AG20443 (cell line): ENCODE data around the gene NKX2-3.

Experiments used
- DNase-seq: peaks from one replicate; pipeline ENCODE4 v3.0.0; 2012; ENCODE audit warnings: low spot score, mixed read lengths

Gene NKX2-3

DNA sequence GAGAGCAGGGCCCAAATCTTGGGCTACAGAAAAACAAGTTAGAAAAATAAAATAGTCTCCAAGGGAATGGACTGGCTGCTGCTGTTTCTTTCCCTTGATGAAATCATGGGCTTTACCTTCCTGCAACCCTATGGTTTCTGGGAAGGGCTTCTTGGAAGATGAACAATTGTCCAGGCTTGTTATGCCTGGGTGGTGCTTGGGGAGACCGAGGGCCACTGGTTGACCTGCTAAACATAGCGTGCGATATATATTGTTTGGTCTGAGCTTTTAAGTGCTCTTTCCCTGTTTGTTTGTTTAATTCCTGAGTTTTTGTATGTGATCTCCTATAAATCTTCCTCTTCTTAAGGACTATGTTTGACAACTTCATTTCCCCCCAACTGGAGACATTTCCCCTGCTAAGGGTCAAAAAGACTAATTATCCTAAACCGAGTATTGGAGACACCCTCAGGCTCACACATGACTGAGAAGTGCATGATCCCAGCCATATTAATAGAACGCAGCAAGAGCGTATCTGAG is 49.6 kb downstream of the NKX2-3 start:
- DNase-seq = no peak

GRCh38 chr10:99583687-99584086 is 50.9 kb downstream of the NKX2-3 start:
- no peak for DNase-seq
